GM19099 (cell line): ENCODE measurements around the gene KBTBD8.
A peak's percentile ranks its signal among the peaks of the same experiment; 100 is the strongest.

Source experiments
- POLR2A ChIP-seq: IDR thresholded peaks from 3 replicates; pipeline ENCODE4 v1.6.1; 2011; ENCODE audit warnings: low read depth; ENCODE audit not compliant: insufficient read length; ENCODE audit errors: extremely low read depth

The KBTBD8 gene

GRCh38 chr3:66998113-66998903, at the start of gene KBTBD8:
TSS of gene KBTBD8 (plus strand) at chr3:66998307. CDS start at chr3:66998356, 49 bp downstream.
- TF ChIP-seq POLR2A, result peak; percentile 71

GRCh38 chr3:66948838-66949237, 49.3 kb upstream of the KBTBD8 start:
- TF ChIP-seq POLR2A, result no peak

- TF ChIP-seq POLR2A, result no peak
These were observed 48.2 kb upstream of the KBTBD8 start for GRCh38 chr3:66949898-66950297.

GRCh38 chr3:66952357-66952756, 45.8 kb upstream of the KBTBD8 start:
- TF ChIP-seq POLR2A, result no peak

- no peak for TF ChIP-seq POLR2A
These were observed 44.1 kb upstream of the KBTBD8 start for GRCh38 chr3:66953934-66954445.

- TF ChIP-seq POLR2A, result no peak
These were observed 41.4 kb upstream of the KBTBD8 start for GRCh38 chr3:66956742-66957141.

- TF ChIP-seq POLR2A, result no peak
These were observed 40.7 kb upstream of the KBTBD8 start for GRCh38 chr3:66957367-66957766.

GRCh38 chr3:66958067-66958466, 40.0 kb upstream of the KBTBD8 start:
- TF ChIP-seq POLR2A, result no peak

- no peak for TF ChIP-seq POLR2A
These were observed 35.4 kb upstream of the KBTBD8 start for GRCh38 chr3:66962664-66963063.

- no peak for TF ChIP-seq POLR2A
These were observed 26.9 kb upstream of the KBTBD8 start for GRCh38 chr3:66971245-66971644.

- no peak for TF ChIP-seq POLR2A
These were observed 26.1 kb upstream of the KBTBD8 start for GRCh38 chr3:66971891-66972551.

- no peak for TF ChIP-seq POLR2A
These were observed 17.3 kb upstream of the KBTBD8 start for GRCh38 chr3:66980791-66981190.

GRCh38 chr3:66983101-66983500, 15.0 kb upstream of the KBTBD8 start:
- TF ChIP-seq POLR2A, result no peak

- no peak for TF ChIP-seq POLR2A
These were observed 12.7 kb upstream of the KBTBD8 start for GRCh38 chr3:66985336-66985920.

- no peak for TF ChIP-seq POLR2A
These were observed 11.7 kb upstream of the KBTBD8 start for GRCh38 chr3:66986406-66986805.

- TF ChIP-seq POLR2A, result no peak
These were observed 8.9 kb upstream of the KBTBD8 start for GRCh38 chr3:66989241-66989640.
